ENCODE results near the gene RUVBL2. TPM values are rescaled to one million over a fixed set of nuclear protein-coding genes. Genes with fewer than 3 reads are reported as not detected.

RUVBL2 gene
- total and polyA plus RNA-seq, 4 donors = 80.4 to 109 (median 104) TPM

GRCh38 chr19:48953990-48954594 lies 39.6 kb upstream of the RUVBL2 start:
- peak overlapping the region; percentile 58 for H3K4me3 ChIP-seq (ENCODE audit: low read depth, low read length)
- WGBS (ENCODE audit: insufficient coverage) = 30% methylated on average over 6 of the region's 11 CpGs

GRCh38 chr19:48954595-48955307 lies 38.9 kb upstream of the RUVBL2 start, which contains the start of gene BAX:
Gene BAX (plus strand): TSS chr19:48954875. CDS start chr19:48954929, 54 bp downstream.
- no peaks in the 10 kb centered on the region for H3K9me3 ChIP-seq (ENCODE audit: control insufficient read depth, insufficient read depth, low read length)
- no peaks in the 10 kb centered on the region for H3K27me3 ChIP-seq (ENCODE audit: control insufficient read depth, insufficient read depth, low read length)
- peaks cover 20% of the 10 kb centered on the region for H3K4me1 ChIP-seq (ENCODE audit: control insufficient read depth, insufficient read depth, low read length)
- under 1% methylated on average over 71 of the region's 71 CpGs for WGBS (ENCODE audit: insufficient coverage)
- DNase-seq (ENCODE audit: low read depth in 4 of 6, low spot score in 6 of 6) = peak; percentile 83 to 99 (median 92)
- H3K27ac ChIP-seq (ENCODE audit: low read depth, low read length) = peak within 1 kb of the TSS; percentile 78
- H3K4me3 ChIP-seq (ENCODE audit: low read depth, low read length) = peak within 1 kb of the TSS; percentile 95
- peaks cover 2% of the 10 kb centered on the region for H3K36me3 ChIP-seq (ENCODE audit: control insufficient read depth, insufficient read depth, low read length)

More at GRCh38 chr19:48953990-48954594, 39.6 kb upstream of the RUVBL2 start:
- peaks cover 20% of the 10 kb centered on the region for H3K4me1 ChIP-seq (ENCODE audit: control insufficient read depth, insufficient read depth, low read length)
- peaks cover 2% of the 10 kb centered on the region for H3K36me3 ChIP-seq (ENCODE audit: control insufficient read depth, insufficient read depth, low read length)
- no peaks in the 10 kb centered on the region for H3K9me3 ChIP-seq (ENCODE audit: control insufficient read depth, insufficient read depth, low read length)
- no peak for DNase-seq (ENCODE audit: low read depth in 4 of 6, low spot score in 6 of 6)
- peak overlapping the region; percentile 70 for H3K27ac ChIP-seq (ENCODE audit: low read depth, low read length)
- no peaks in the 10 kb centered on the region for H3K27me3 ChIP-seq (ENCODE audit: control insufficient read depth, insufficient read depth, low read length)

GRCh38 chr19:48955308-48955958 lies 38.3 kb upstream of the RUVBL2 start:
- 54% methylated on average over 13 of the region's 16 CpGs for WGBS (ENCODE audit: insufficient coverage)
- Histone ChIP-seq H3K27me3 (ENCODE audit: control insufficient read depth, insufficient read depth, low read length) (no peaks in the 10 kb centered on the region), H3K27ac (ENCODE audit: low read depth, low read length) (peak overlapping the region; percentile 78), H3K9me3 (ENCODE audit: control insufficient read depth, insufficient read depth, low read length) (no peaks in the 10 kb centered on the region), H3K4me3 (ENCODE audit: low read depth, low read length) (peak overlapping the region; percentile 95), H3K36me3 (ENCODE audit: control insufficient read depth, insufficient read depth, low read length) (peaks cover 2% of the 10 kb centered on the region), H3K4me1 (ENCODE audit: control insufficient read depth, insufficient read depth, low read length) (peaks cover 20% of the 10 kb centered on the region)
- DNase-seq (ENCODE audit: low read depth in 4 of 6, low spot score in 6 of 6) = no peak

GRCh38 chr19:48958006-48958405 lies 35.7 kb upstream of the RUVBL2 start:
- WGBS (ENCODE audit: insufficient coverage) = 92% methylated on average over 4 of the region's 8 CpGs
- H3K27ac ChIP-seq (ENCODE audit: low read depth, low read length) = no peak overlapping the region
- H3K9me3 ChIP-seq (ENCODE audit: control insufficient read depth, insufficient read depth, low read length) = no peaks in the 10 kb centered on the region
- DNase-seq (ENCODE audit: low read depth in 4 of 6, low spot score in 6 of 6) = no peak
- no peak overlapping the region for H3K4me3 ChIP-seq (ENCODE audit: low read depth, low read length)
- no peaks in the 10 kb centered on the region for H3K27me3 ChIP-seq (ENCODE audit: control insufficient read depth, insufficient read depth, low read length)
- H3K4me1 ChIP-seq (ENCODE audit: control insufficient read depth, insufficient read depth, low read length) = peaks cover 28% of the 10 kb centered on the region
- peaks cover 20% of the 10 kb centered on the region for H3K36me3 ChIP-seq (ENCODE audit: control insufficient read depth, insufficient read depth, low read length)

- no peaks in the 10 kb centered on the region for H3K27me3 ChIP-seq (ENCODE audit: control insufficient read depth, insufficient read depth, low read length)
- peaks cover 38% of the 10 kb centered on the region for H3K4me1 ChIP-seq (ENCODE audit: control insufficient read depth, insufficient read depth, low read length)
- peaks cover 20% of the 10 kb centered on the region for H3K36me3 ChIP-seq (ENCODE audit: control insufficient read depth, insufficient read depth, low read length)
- no peaks in the 10 kb centered on the region for H3K9me3 ChIP-seq (ENCODE audit: control insufficient read depth, insufficient read depth, low read length)
- no peak for DNase-seq (ENCODE audit: low read depth in 4 of 6, low spot score in 6 of 6)
- no peak overlapping the region for H3K27ac ChIP-seq (ENCODE audit: low read depth, low read length)
- H3K4me3 ChIP-seq (ENCODE audit: low read depth, low read length) = no peak overlapping the region
- 80% methylated on average over 5 of the region's 16 CpGs for WGBS (ENCODE audit: insufficient coverage)
Observed at GRCh38 chr19:48959341-48960239, 34.1 kb upstream of the RUVBL2 start.

- H3K4me1 ChIP-seq (ENCODE audit: control insufficient read depth, insufficient read depth, low read length) = peaks cover 31% of the 10 kb centered on the region
- H3K4me3 ChIP-seq (ENCODE audit: low read depth, low read length) = no peak overlapping the region
- 83% methylated on average over 17 of the region's 19 CpGs for WGBS (ENCODE audit: insufficient coverage)
- no peak overlapping the region for H3K27ac ChIP-seq (ENCODE audit: low read depth, low read length)
- no peak for DNase-seq (ENCODE audit: low read depth in 4 of 6, low spot score in 6 of 6)
- H3K27me3 ChIP-seq (ENCODE audit: control insufficient read depth, insufficient read depth, low read length) = no peaks in the 10 kb centered on the region
- H3K36me3 ChIP-seq (ENCODE audit: control insufficient read depth, insufficient read depth, low read length) = peaks cover 21% of the 10 kb centered on the region
- no peaks in the 10 kb centered on the region for H3K9me3 ChIP-seq (ENCODE audit: control insufficient read depth, insufficient read depth, low read length)
Observed at GRCh38 chr19:48961051-48961649, 32.5 kb upstream of the RUVBL2 start.

- Histone ChIP-seq H3K36me3 (ENCODE audit: control insufficient read depth, insufficient read depth, low read length) (peaks cover 26% of the 10 kb centered on the region), H3K4me3 (ENCODE audit: low read depth, low read length) (no peak overlapping the region), H3K4me1 (ENCODE audit: control insufficient read depth, insufficient read depth, low read length) (peaks cover 35% of the 10 kb centered on the region), H3K9me3 (ENCODE audit: control insufficient read depth, insufficient read depth, low read length) (no peaks in the 10 kb centered on the region), H3K27ac (ENCODE audit: low read depth, low read length) (no peak overlapping the region), H3K27me3 (ENCODE audit: control insufficient read depth, insufficient read depth, low read length) (no peaks in the 10 kb centered on the region)
- 93% methylated on average over 8 of the region's 12 CpGs for WGBS (ENCODE audit: insufficient coverage)
- DNase-seq (ENCODE audit: low read depth in 4 of 6, low spot score in 6 of 6) = no peak
Observed at GRCh38 chr19:48961673-48962028, 32.0 kb upstream of the RUVBL2 start.

GRCh38 chr19:48962029-48962848 lies 31.4 kb upstream of the RUVBL2 start:
- H3K27ac ChIP-seq (ENCODE audit: low read depth, low read length) = no peak overlapping the region
- no peak for DNase-seq (ENCODE audit: low read depth in 4 of 6, low spot score in 6 of 6)

More at GRCh38 chr19:48962029-48962848, 31.4 kb upstream of the RUVBL2 start:
- H3K9me3 ChIP-seq (ENCODE audit: control insufficient read depth, insufficient read depth, low read length) = no peaks in the 10 kb centered on the region
- H3K27me3 ChIP-seq (ENCODE audit: control insufficient read depth, insufficient read depth, low read length) = no peaks in the 10 kb centered on the region
- no peak overlapping the region for H3K4me3 ChIP-seq (ENCODE audit: low read depth, low read length)
- WGBS (ENCODE audit: insufficient coverage) = 62% methylated on average over 21 of the region's 22 CpGs
- H3K36me3 ChIP-seq (ENCODE audit: control insufficient read depth, insufficient read depth, low read length) = peaks cover 25% of the 10 kb centered on the region
- H3K4me1 ChIP-seq (ENCODE audit: control insufficient read depth, insufficient read depth, low read length) = peaks cover 36% of the 10 kb centered on the region

Measured in spinal cord (tissue), 10 donors.